ENCODE data around the gene GADD45G. TPM values are rescaled to one million over a fixed set of nuclear protein-coding genes. Genes with fewer than 3 reads are reported as not detected.

GADD45G gene
- total and polyA plus RNA-seq, 2 of the 4 experiments (the other 2 are of a cell fraction) = 0.15 TPM; not detected in 1

- in situ Hi-C loops (cut with MboI; ENCODE audit: low sequenced_read_pairs) = no loop called here
- H3K27ac ChIP-seq (ENCODE audit: insufficient read depth, low read length) = no peak overlapping the region
- no peak overlapping the region for H4K8ac ChIP-seq (ENCODE audit: low read depth in 2 of 2, low read length in 2 of 2)
- H4K5ac ChIP-seq (ENCODE audit: low read depth, low read length) = no peak overlapping the region
- H3K79me1 ChIP-seq (ENCODE audit: low read depth in 1 of 2, low read length in 2 of 2) = no peaks in the 10 kb centered on the region
- no peak overlapping the region for H2BK20ac ChIP-seq (ENCODE audit: low read depth, low read length)
- H4K91ac ChIP-seq (ENCODE audit: insufficient read depth, low read depth, low read length) = no peak overlapping the region
- TF ChIP-seq RFX5 (IDR thresholded peaks at IDR 0.05; ENCODE audit: low read depth, low read length) (no peak), MXI1 (IDR thresholded peaks at IDR 0.05; ENCODE audit: borderline replicate concordance, low read depth, low read length) (no peak), NFE2L2 (IDR thresholded peaks at IDR 0.05; ENCODE audit: low read depth, low read length) (no peak), MAZ (IDR thresholded peaks at IDR 0.05; ENCODE audit: borderline replicate concordance, low read depth, low read length) (no peak), FOS (IDR thresholded peaks at IDR 0.05; ENCODE audit: low read depth, low read length) (no peak), USF2 (IDR thresholded peaks at IDR 0.05; ENCODE audit: low read depth, low read length) (no peak), RCOR1 (IDR thresholded peaks at IDR 0.05; ENCODE audit: insufficient replicate concordance, low read length) (no peak), RAD21 (IDR thresholded peaks at IDR 0.05; ENCODE audit: low read length) (no peak)
- no peak overlapping the region for H3K9ac ChIP-seq (ENCODE audit: low read depth, low read length)
- H2AK5ac ChIP-seq (ENCODE audit: low read depth, low read length) = no peak overlapping the region
- no peak overlapping the region for H2AK9ac ChIP-seq (replicated peaks; ENCODE audit: low read depth, low read length, poor library complexity)
- no TSS peak for BruUV-seq (replicated peaks)
- no peaks in the 10 kb centered on the region for H3K9me1 ChIP-seq (ENCODE audit: insufficient read depth, low read length)
- no peak overlapping the region for H3K56ac ChIP-seq (ENCODE audit: extremely low read depth, insufficient read depth, low read length)
- ChIA-PET CTCF (no interaction called here), POLR2A (ENCODE audit: unreplicated experiment) (no interaction called here)
- no peak overlapping the region for H2BK120ac ChIP-seq (ENCODE audit: low read depth, low read length)
- peaks cover 4% of the 10 kb centered on the region; the same call in 1 of the 2 replicates for H3K27me3 ChIP-seq (ENCODE audit: control insufficient read depth, insufficient read depth, low read length)
- H3K14ac ChIP-seq (replicated peaks; ENCODE audit: low read depth, low read length) = no peak overlapping the region
- no peaks in the 10 kb centered on the region for H4K20me1 ChIP-seq (ENCODE audit: insufficient read depth, low read length)
- no peak overlapping the region for H3K4me2 ChIP-seq (ENCODE audit: low read depth, low read length)
- H3K4me1 ChIP-seq (ENCODE audit: control insufficient read depth, insufficient read depth, low read length) = no peaks in the 10 kb centered on the region
- no peak overlapping the region for H2AFZ ChIP-seq (replicated peaks; ENCODE audit: low read length, poor library complexity)
- WGBS, 2 experiments (ENCODE audit: extremely low coverage in 2 of 2, insufficient read length in 1 of 2) = no CpG with 5 or more reads among the region's 10 CpGs
- dilution Hi-C loops (cut with HindIII; ENCODE audit: low sequenced_read_pairs, unreplicated experiment) = no loop called here
- ATAC-seq (ENCODE audit: low read depth) (no peak), DNase-seq (no peak)
- no peaks in the 10 kb centered on the region for H3K9me3 ChIP-seq (ENCODE audit: control insufficient read depth, insufficient read depth, low read length)
- H3K36me3 ChIP-seq (ENCODE audit: control insufficient read depth, insufficient read depth, low read length) = no peaks in the 10 kb centered on the region
- no peak overlapping the region for H3K4ac ChIP-seq (ENCODE audit: low read depth, low read length)
- H2BK5ac ChIP-seq (ENCODE audit: low read depth, low read length, poor library complexity, severe bottlenecking) = no peak overlapping the region
- H3K4me3 ChIP-seq (ENCODE audit: insufficient read depth, low read depth, low read length) = no peak overlapping the region
- intact Hi-C loops (cut with micrococcal nuclease) = no loop called here
- no peak overlapping the region for H3K18ac ChIP-seq (ENCODE audit: low read depth, low read length)
- no peak overlapping the region for H3K23ac ChIP-seq (ENCODE audit: low read depth, low read length)
- H2BK15ac ChIP-seq (ENCODE audit: low read depth, low read length) = no peak overlapping the region
These were observed 42.5 kb upstream of the GADD45G start for GRCh38 chr9:89562186-89562814.
